ENCODE results near the gene ATF7. TPM values are rescaled to one million over a fixed set of nuclear protein-coding genes. Genes with fewer than 3 reads are reported as not detected.

ATF7 gene
- total and polyA plus RNA-seq, 2 experiments from 2014 or later: 12.8 to 21.5 TPM

DNA sequence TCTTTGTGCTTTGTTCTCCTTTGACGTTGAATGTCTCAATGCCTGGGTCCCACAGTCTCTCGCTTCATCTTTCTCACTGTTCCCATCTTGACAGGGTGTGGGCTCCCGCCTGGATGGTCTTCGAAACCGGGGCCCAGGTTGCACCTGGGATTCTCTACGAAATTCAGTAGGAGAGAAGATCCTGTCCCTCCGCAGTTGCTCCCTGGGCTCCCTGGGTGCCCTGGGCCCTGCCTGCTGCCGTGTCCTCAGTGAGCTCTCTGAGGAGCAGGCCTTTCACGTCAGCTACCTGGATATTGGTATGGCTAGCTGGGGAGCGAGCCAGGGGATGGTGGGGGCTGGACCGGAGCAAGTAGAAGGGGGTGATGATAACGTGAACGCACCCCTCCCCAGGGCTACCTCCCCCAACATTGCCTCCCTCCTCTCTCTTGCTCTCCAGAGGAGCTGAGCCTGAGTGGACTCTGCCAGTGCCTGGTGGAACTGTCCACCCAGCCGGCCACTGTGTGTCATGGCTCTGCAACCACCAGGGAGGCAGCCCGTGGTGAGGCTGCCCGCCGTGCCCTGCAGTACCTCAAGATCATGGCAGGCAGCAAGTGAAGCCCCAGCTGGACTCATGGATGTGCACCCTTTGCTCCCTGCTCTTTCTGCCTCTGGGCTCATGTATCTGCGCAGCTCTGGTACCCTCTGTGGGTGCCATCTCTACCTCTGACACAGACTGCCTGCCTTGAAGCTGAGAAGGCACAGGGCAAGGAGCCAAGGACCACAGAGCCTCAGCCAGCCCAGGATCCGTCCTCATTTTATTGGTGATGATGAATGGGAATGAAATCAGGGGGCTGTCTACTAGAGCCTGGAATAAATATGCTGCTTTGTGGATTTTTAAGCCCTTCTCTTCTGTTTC is 120.4 kb downstream of the ATF7 start:
- 77 to 78% methylated on average over 19 of the region's 19 CpGs for WGBS, 2 experiments (ENCODE audit: low coverage in 1 of 2, low lambda C conversion rate in 2 of 2, missing lambda C conversion rate in 2 of 2)
- H3K36me3 ChIP-seq (ENCODE audit: low read depth): no peaks in the 10 kb centered on the region
- peak overlapping the region; percentile 7 for H3K4me2 ChIP-seq (ENCODE audit: unreplicated experiment)

DNA sequence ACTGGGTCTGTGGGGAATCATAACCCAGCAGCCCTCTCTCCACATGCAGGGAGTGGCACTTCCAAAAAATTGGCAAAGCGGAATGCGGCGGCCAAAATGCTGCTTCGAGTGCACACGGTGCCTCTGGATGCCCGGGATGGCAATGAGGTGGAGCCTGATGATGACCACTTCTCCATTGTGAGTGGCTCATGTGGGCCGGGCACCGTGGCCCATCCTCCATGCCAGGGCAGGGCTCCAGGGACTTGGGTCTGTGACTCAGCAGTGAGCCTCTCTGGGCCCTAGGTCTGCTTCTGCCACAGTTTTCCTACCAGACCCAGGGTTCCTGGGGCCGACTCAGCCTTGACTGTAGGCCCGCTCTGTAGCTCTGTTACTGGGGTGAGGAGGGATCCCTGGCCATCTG is 121.1 kb downstream of the ATF7 start:
- Histone ChIP-seq H3K9me2 (ENCODE audit: insufficient read depth) (no peaks in the 10 kb centered on the region), H2AFZ (no peak overlapping the region), H3K4me1 (ENCODE audit: insufficient read depth) (peaks cover 35% of the 10 kb centered on the region), H3K4me2 (ENCODE audit: unreplicated experiment) (no peak overlapping the region), H4K20me1 (ENCODE audit: insufficient read depth) (no peaks in the 10 kb centered on the region), H3F3A (ENCODE audit: insufficient read depth) (peaks cover 34% of the 10 kb centered on the region), H3K9me3 (ENCODE audit: low read depth) (no peaks in the 10 kb centered on the region), H3K27ac (peak overlapping the region; percentile 80), H3K27me3 (replicated peaks; ENCODE audit: insufficient read depth) (no peaks in the 10 kb centered on the region), H3K36me3 (ENCODE audit: low read depth) (no peaks in the 10 kb centered on the region), H3K79me2 (ENCODE audit: insufficient read depth) (peaks cover 21% of the 10 kb centered on the region), H3K4me3 (no peak overlapping the region), H3K9ac (peak overlapping the region; percentile 74)
- in situ Hi-C loops (cut with MboI): no loop called here
- DNase-seq: peak; percentile 96
- 27 to 33% methylated on average over 10 of the region's 10 CpGs for WGBS, 2 experiments (ENCODE audit: low coverage in 1 of 2, low lambda C conversion rate in 2 of 2, missing lambda C conversion rate in 2 of 2)
- no peak for TF ChIP-seq EZH2 (IDR thresholded peaks at IDR 0.05; ENCODE audit: insufficient read depth, poor library complexity, severe bottlenecking)
- TF ChIP-seq EZH2phosphoT487 (IDR thresholded peaks at IDR 0.05; ENCODE audit: insufficient read depth, low read depth): no peak

More for the DNA sequence above, 120.4 kb downstream of the ATF7 start:
- H4K20me1 ChIP-seq (ENCODE audit: insufficient read depth): no peaks in the 10 kb centered on the region
- H3K4me3 ChIP-seq: no peak overlapping the region
- H3K9me2 ChIP-seq (ENCODE audit: insufficient read depth): no peaks in the 10 kb centered on the region
- DNase-seq: peak; percentile 69
- in situ Hi-C loops (cut with MboI): no loop called here
- peak overlapping the region; percentile 74 for H3K9ac ChIP-seq
- peaks cover 34% of the 10 kb centered on the region for H3F3A ChIP-seq (ENCODE audit: insufficient read depth)
- TF ChIP-seq EZH2 (IDR thresholded peaks at IDR 0.05; ENCODE audit: insufficient read depth, poor library complexity, severe bottlenecking): no peak
- TF ChIP-seq EZH2phosphoT487 (IDR thresholded peaks at IDR 0.05; ENCODE audit: insufficient read depth, low read depth): no peak
- no peaks in the 10 kb centered on the region for H3K27me3 ChIP-seq (replicated peaks; ENCODE audit: insufficient read depth)
- no peaks in the 10 kb centered on the region for H3K9me3 ChIP-seq (ENCODE audit: low read depth)
- peaks cover 21% of the 10 kb centered on the region for H3K79me2 ChIP-seq (ENCODE audit: insufficient read depth)
- H3K4me1 ChIP-seq (ENCODE audit: insufficient read depth): peaks cover 32% of the 10 kb centered on the region
- H3K27ac ChIP-seq: peak overlapping the region; percentile 80
- H2AFZ ChIP-seq: no peak overlapping the region

GRCh38 chr12:53504004-53504920 is 121.9 kb downstream of the ATF7 start:
- Histone ChIP-seq H2AFZ (no peak overlapping the region), H3K4me3 (no peak overlapping the region), H3K4me2 (ENCODE audit: unreplicated experiment) (no peak overlapping the region), H3K4me1 (ENCODE audit: insufficient read depth) (peaks cover 39% of the 10 kb centered on the region), H3K36me3 (ENCODE audit: low read depth) (no peaks in the 10 kb centered on the region), H3K27me3 (replicated peaks; ENCODE audit: insufficient read depth) (no peaks in the 10 kb centered on the region), H3K27ac (peak overlapping the region; percentile 80), H3K9me2 (ENCODE audit: insufficient read depth) (no peaks in the 10 kb centered on the region), H3K9ac (peak overlapping the region; percentile 74), H3K9me3 (ENCODE audit: low read depth) (no peaks in the 10 kb centered on the region), H3K79me2 (ENCODE audit: insufficient read depth) (peaks cover 21% of the 10 kb centered on the region), H4K20me1 (ENCODE audit: insufficient read depth) (no peaks in the 10 kb centered on the region), H3F3A (ENCODE audit: insufficient read depth) (peaks cover 37% of the 10 kb centered on the region)
- no peak for DNase-seq
- no peak for TF ChIP-seq EZH2 (IDR thresholded peaks at IDR 0.05; ENCODE audit: insufficient read depth, poor library complexity, severe bottlenecking)
- TF ChIP-seq EZH2phosphoT487 (IDR thresholded peaks at IDR 0.05; ENCODE audit: insufficient read depth, low read depth): no peak
- 73 to 77% methylated on average over 14 of the region's 14 CpGs for WGBS, 2 experiments (ENCODE audit: low coverage in 1 of 2, low lambda C conversion rate in 2 of 2, missing lambda C conversion rate in 2 of 2)
- in situ Hi-C loops (cut with MboI): no loop called here

- 71 to 79% methylated on average over 9 to 10 of the region's 10 CpGs for WGBS, 2 experiments (ENCODE audit: low coverage in 1 of 2, low lambda C conversion rate in 2 of 2, missing lambda C conversion rate in 2 of 2)
- Histone ChIP-seq H3K4me1 (ENCODE audit: insufficient read depth) (peaks cover 39% of the 10 kb centered on the region), H3K4me3 (no peak overlapping the region), H3K79me2 (ENCODE audit: insufficient read depth) (peaks cover 31% of the 10 kb centered on the region), H3K27ac (no peak overlapping the region), H3K9me2 (ENCODE audit: insufficient read depth) (no peaks in the 10 kb centered on the region), H3K9me3 (ENCODE audit: low read depth) (no peaks in the 10 kb centered on the region), H3K36me3 (ENCODE audit: low read depth) (no peaks in the 10 kb centered on the region), H3F3A (ENCODE audit: insufficient read depth) (peaks cover 32% of the 10 kb centered on the region), H3K27me3 (replicated peaks; ENCODE audit: insufficient read depth) (no peaks in the 10 kb centered on the region), H3K9ac (no peak overlapping the region), H4K20me1 (ENCODE audit: insufficient read depth) (no peaks in the 10 kb centered on the region), H2AFZ (no peak overlapping the region), H3K4me2 (ENCODE audit: unreplicated experiment) (no peak overlapping the region)
- TF ChIP-seq EZH2 (IDR thresholded peaks at IDR 0.05; ENCODE audit: insufficient read depth, poor library complexity, severe bottlenecking): no peak
- no peak for TF ChIP-seq EZH2phosphoT487 (IDR thresholded peaks at IDR 0.05; ENCODE audit: insufficient read depth, low read depth)
- DNase-seq: no peak
- in situ Hi-C loops (cut with MboI): no loop called here
Measured at GRCh38 chr12:53502983-53503728, 123.0 kb downstream of the ATF7 start.

Data from GM23248 (cell line).